PC-3 (cell line): ENCODE measurements around the gene DPT. TPM values are rescaled to one million over a fixed set of nuclear protein-coding genes. Genes with fewer than 3 reads are reported as not detected.
A peak's percentile ranks its signal among the peaks of the same experiment; 100 is the strongest.

ENCODE experiments used
- ATAC-seq: fragments of 200-7000 bp; cut with Tn5 transposase; 2 replicates; pipeline ENCODE4 v1.9.1; 2020; ENCODE audit warnings: mild to moderate bottlenecking, moderate library complexity
- BruUV-seq: library from RNA; stranded (reverse); fragments of 400-500 nt; replicated peaks from 2 replicates; lab custom pipeline; 2021; lab: Mats Ljungman, UMichigan
- CTCF ChIA-PET: fragments of 300-600 bp; sonication (Branson Sonifier 250); formaldehyde crosslinking; loops from one replicate; lab custom pipeline; 2022; ENCODE audit warnings: antibody characterized with exemption; lab: Charles Lee
- POLR2A ChIA-PET: fragments of 300-600 bp; sonication (Branson Sonifier 250); formaldehyde crosslinking; loops from one replicate; lab custom pipeline; 2022; ENCODE audit warnings: antibody characterized with exemption; ENCODE audit not compliant: unreplicated experiment; lab: Charles Lee
- DNase-seq: peaks from one replicate; pipeline ENCODE4 v3.0.0-alpha.2; 2015
- H2AFZ ChIP-seq: fragments of 300-600 bp; sonication (generic); 2 replicates; pipeline ENCODE4 v1.6.0; 2016; ENCODE audit warnings: antibody characterized with exemption, low read length
- H3F3A ChIP-seq: fragments of 300-600 bp; sonication (generic); one replicate; pipeline ENCODE4 v1.6.0; 2017; ENCODE audit warnings: antibody characterized with exemption, low read length, control low read depth, mild to moderate bottlenecking; ENCODE audit not compliant: unreplicated experiment
- H3K27ac ChIP-seq: fragments of 300-600 bp; sonication (generic); 2 replicates; pipeline ENCODE4 v1.5.1; 2016; ENCODE audit warnings: mild to moderate bottlenecking, low read length
- H3K27me3 ChIP-seq: fragments of 300-600 bp; sonication (generic); 2 replicates; pipeline ENCODE4 v1.6.1; 2016; ENCODE audit warnings: low read length, mixed read lengths
- H3K36me3 ChIP-seq: fragments of 300-600 bp; sonication (generic); 2 replicates; pipeline ENCODE4 v1.6.1; 2016; ENCODE audit warnings: low read depth, mixed run types, low read length, mixed read lengths
- H3K4me1 ChIP-seq: fragments of 300-600 bp; sonication (generic); 2 replicates; pipeline ENCODE4 v1.5.1; 2016; ENCODE audit warnings: low read length; ENCODE audit not compliant: insufficient read depth
- H3K4me2 ChIP-seq: fragments of 300-600 bp; sonication (generic); 2 replicates; pipeline ENCODE4 v1.6.0; 2016; ENCODE audit warnings: low read length
- H3K4me3 ChIP-seq: fragments of 300-600 bp; sonication (generic); 2 replicates; pipeline ENCODE4 v1.5.1; 2016; ENCODE audit warnings: mild to moderate bottlenecking, low read length, mixed read lengths
- H3K79me2 ChIP-seq: fragments of 300-600 bp; sonication (generic); 2 replicates; pipeline ENCODE4 v1.6.1; 2017; ENCODE audit warnings: low read length, mixed read lengths
- H3K9ac ChIP-seq: fragments of 300-600 bp; sonication (generic); 2 replicates; pipeline ENCODE4 v1.6.0; 2016; ENCODE audit warnings: mild to moderate bottlenecking, low read length
- H3K9me2 ChIP-seq: fragments of 300-600 bp; sonication (generic); replicated peaks from 2 replicates; pipeline ENCODE4 v1.6.1; 2016; ENCODE audit warnings: mixed run types, low read length, mixed read lengths
- H3K9me3 ChIP-seq: fragments of 300-600 bp; sonication (generic); 2 replicates; pipeline ENCODE4 v1.6.1; 2016; ENCODE audit warnings: low read length, mixed read lengths
- H4K20me1 ChIP-seq: fragments of 300-600 bp; sonication (generic); 2 replicates; pipeline ENCODE4 v1.6.1; 2016; ENCODE audit warnings: low read length, mixed read lengths
- CTCF ChIP-seq: fragments of 300-600 bp; sonication (generic); conservative IDR thresholded peaks from 2 replicates; pipeline ENCODE4 v1.5.1; 2017; ENCODE audit warnings: antibody characterized with exemption, low read depth, mild to moderate bottlenecking, low read length
- EZH2 ChIP-seq: fragments of 300-600 bp; sonication (generic); IDR thresholded peaks from one replicate; pipeline ENCODE4 v1.6.1; 2017; ENCODE audit warnings: antibody characterized with exemption, mild to moderate bottlenecking, low read length; ENCODE audit not compliant: unreplicated experiment
- EZH2phosphoT487 ChIP-seq: fragments of 300-600 bp; sonication (generic); IDR thresholded peaks from 2 replicates; pipeline ENCODE4 v1.6.1; 2018; ENCODE audit warnings: mild to moderate bottlenecking, antibody characterized with exemption, low read length, borderline replicate concordance
- intact Hi-C: fragments of 100-400 bp; cut with micrococcal nuclease; formaldehyde crosslinking; loops from 2 replicates; pipeline ENCODE4 v1.9.0; 2023
- total RNA-seq: library from RNA; depleted of rRNA; stranded (reverse); fragments of >200 nt; gene quantifications from 2 replicates; pipeline ENCODE4 v1.2.3, GENCODE V29; 2014; rRNA removed

The DPT gene
- total RNA-seq, 1 experiment from 2014 or later = not detected

- ChIA-PET POLR2A (no interaction called here), CTCF (no interaction called here)
- ATAC-seq (no peak), DNase-seq (peak; percentile 51)
- no peak overlapping the region for H3K27ac ChIP-seq
- no peaks in the 10 kb centered on the region for H3K4me1 ChIP-seq
- H3K9ac ChIP-seq = no peak overlapping the region
- no peak overlapping the region for H3K4me2 ChIP-seq
- no peaks in the 10 kb centered on the region for H4K20me1 ChIP-seq
- no peaks in the 10 kb centered on the region for H3K9me3 ChIP-seq
- no peaks in the 10 kb centered on the region for H3F3A ChIP-seq
- H3K27me3 ChIP-seq = no peaks in the 10 kb centered on the region
- no peaks in the 10 kb centered on the region for H3K79me2 ChIP-seq
- BruUV-seq = no TSS peak
- H2AFZ ChIP-seq = no peak overlapping the region
- no peak overlapping the region for H3K4me3 ChIP-seq
- intact Hi-C loops = no loop called here
- no peaks in the 10 kb centered on the region for H3K36me3 ChIP-seq
- TF ChIP-seq CTCF (no peak), EZH2 (no peak), EZH2phosphoT487 (no peak)
- H3K9me2 ChIP-seq = no peaks in the 10 kb centered on the region
Observed at GRCh38 chr1:168654198-168654915, 74.6 kb downstream of the DPT start.

DNA sequence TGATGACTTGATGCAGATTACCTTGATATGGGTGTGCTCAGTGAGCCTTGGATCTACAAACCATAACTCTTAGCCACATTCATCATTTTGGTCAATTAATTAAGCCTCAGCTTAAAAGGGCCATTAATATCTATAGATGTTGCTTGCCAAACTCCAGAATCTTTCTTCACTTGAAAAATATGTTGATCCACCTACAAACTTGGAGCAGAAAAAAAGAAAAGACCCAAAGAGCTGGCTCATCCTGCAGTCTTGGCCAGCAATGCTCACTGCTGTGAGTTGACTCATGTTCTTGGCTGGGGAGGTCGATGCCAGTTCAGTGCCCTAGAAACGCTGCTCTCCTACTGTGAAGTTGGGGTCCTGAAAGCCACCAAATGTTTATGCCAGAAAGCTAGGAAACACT, 75.4 kb downstream of the DPT start:
- DNase-seq = peak; percentile 32
- no peaks in the 10 kb centered on the region for H4K20me1 ChIP-seq
- H3K4me1 ChIP-seq = no peaks in the 10 kb centered on the region
- no peak overlapping the region for H3K4me2 ChIP-seq
- no TSS peak for BruUV-seq
- intact Hi-C loops = no loop called here
- CTCF ChIA-PET = no interaction called here
- H3K27me3 ChIP-seq = no peaks in the 10 kb centered on the region
- H3K9ac ChIP-seq = no peak overlapping the region
- H3K9me2 ChIP-seq = no peaks in the 10 kb centered on the region
- no peaks in the 10 kb centered on the region for H3F3A ChIP-seq
- no peaks in the 10 kb centered on the region for H3K9me3 ChIP-seq
- no peaks in the 10 kb centered on the region for H3K79me2 ChIP-seq
- no peak overlapping the region for H2AFZ ChIP-seq
- H3K4me3 ChIP-seq = no peak overlapping the region
- TF ChIP-seq EZH2 (no peak), CTCF (no peak), EZH2phosphoT487 (no peak)
- no peaks in the 10 kb centered on the region for H3K36me3 ChIP-seq
- ATAC-seq = no peak
- no peak overlapping the region for H3K27ac ChIP-seq
- POLR2A ChIA-PET = no interaction called here

DNA sequence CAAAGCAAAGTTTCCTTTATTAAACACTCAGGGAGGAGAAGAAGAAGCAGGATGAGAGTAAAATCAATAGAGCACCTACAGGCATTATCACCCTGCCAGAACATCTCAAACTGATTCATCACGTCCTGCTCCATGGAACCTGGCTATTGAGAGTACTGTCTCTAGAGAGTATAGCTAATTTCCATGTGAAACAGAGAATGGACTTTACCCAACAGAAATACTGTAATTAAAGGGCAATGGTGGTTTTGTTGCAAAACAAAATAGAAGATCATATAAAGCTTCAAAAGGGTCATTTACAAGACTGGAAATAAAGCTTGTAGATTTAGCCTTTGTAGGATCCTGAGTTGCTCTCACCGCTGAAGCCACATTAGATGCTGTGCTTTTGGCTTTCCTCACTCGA, 83.3 kb downstream of the DPT start:
- no TSS peak for BruUV-seq

More for the DNA sequence above, 83.3 kb downstream of the DPT start:
- no peak overlapping the region for H3K9ac ChIP-seq
- no peaks in the 10 kb centered on the region for H3K27me3 ChIP-seq
- H4K20me1 ChIP-seq = no peaks in the 10 kb centered on the region
- no peaks in the 10 kb centered on the region for H3K79me2 ChIP-seq
- H3K9me3 ChIP-seq = no peaks in the 10 kb centered on the region
- H3K4me1 ChIP-seq = no peaks in the 10 kb centered on the region
- no peak overlapping the region for H3K27ac ChIP-seq
- intact Hi-C loops = no loop called here
- no peak overlapping the region for H2AFZ ChIP-seq
- no peak overlapping the region for H3K4me3 ChIP-seq
- CTCF ChIA-PET = no interaction called here
- POLR2A ChIA-PET = no interaction called here
- no peaks in the 10 kb centered on the region for H3K9me2 ChIP-seq
- H3F3A ChIP-seq = no peaks in the 10 kb centered on the region
- H3K4me2 ChIP-seq = no peak overlapping the region
- TF ChIP-seq CTCF (no peak), EZH2 (no peak), EZH2phosphoT487 (no peak)
- DNase-seq (no peak), ATAC-seq (no peak)
- H3K36me3 ChIP-seq = no peaks in the 10 kb centered on the region

Other genes starting within 250 kb of the DPT start
- gene XCL2, start 185.2 kb downstream of the DPT start, total RNA-seq = not detected in 2 replicates
- not detected in 2 replicates for gene XCL1, start 152.6 kb downstream of the DPT start, total RNA-seq